Spleen (tissue), 11 donors: ENCODE measurements around the gene STON1. TPM values are rescaled to one million over a fixed set of nuclear protein-coding genes. Genes with fewer than 3 reads are reported as not detected.
"Not testable (repeated sequence)": the region's sequence is repeated elsewhere in the genome, so short reads cannot be mapped to it uniquely, and the experiment has no call there.

Source experiments
- DNase-seq: peaks from one replicate; pipeline ENCODE4 v3.0.0-alpha.2; 2020
- H3K27ac ChIP-seq, 8 donors: fragments of 200-600 bp; sonication (generic) in 7 of 8; 1 replicate in 4 of 8; 2 replicates in 4 of 8; pipeline versions ENCODE4 v1.5.0 to v1.8.0; 2016 to 2021; ENCODE audit warnings: inconsistent platforms in 4 of 8, mild to moderate bottlenecking in 4 of 8, moderate library complexity in 1 of 8
- H3K27me3 ChIP-seq, 7 donors: fragments of 200-600 bp; sonication (generic) in 6 of 7; replicated peaks in 1 of 7; 1 replicate in 4 of 7; 2 replicates in 3 of 7; pipeline versions ENCODE4 v1.5.0 to v1.8.0; 2016 to 2021; ENCODE audit warnings: inconsistent platforms in 3 of 7, mild to moderate bottlenecking in 1 of 7
- H3K36me3 ChIP-seq, 6 donors: fragments of 200-600 bp; sonication (generic) in 5 of 6; 1 replicate in 4 of 6; 2 replicates in 2 of 6; pipeline versions ENCODE4 v1.5.0 to v1.8.0; 2016 to 2021; ENCODE audit warnings: inconsistent platforms in 2 of 6
- H3K4me1 ChIP-seq, 6 donors: fragments of 200-600 bp; sonication (generic) in 5 of 6; 1 replicate in 3 of 6; 2 replicates in 3 of 6; pipeline versions ENCODE4 v1.5.0 to v1.8.0; 2016 to 2021; ENCODE audit warnings: inconsistent platforms in 3 of 6
- H3K4me3 ChIP-seq, 8 donors: fragments of 200-600 bp; sonication (generic) in 7 of 8; 1 replicate in 4 of 8; 2 replicates in 4 of 8; pipeline versions ENCODE4 v1.5.0 to v1.8.0; 2016 to 2021; ENCODE audit warnings: inconsistent platforms in 4 of 8, mild to moderate bottlenecking in 4 of 8, moderate library complexity in 2 of 8
- H3K9me3 ChIP-seq, 8 donors: fragments of 200-600 bp; sonication (generic) in 7 of 8; 1 replicate in 4 of 8; 2 replicates in 4 of 8; pipeline versions ENCODE4 v1.5.0 to v1.8.0; 2016 to 2021; ENCODE audit warnings: inconsistent platforms in 4 of 8
- POLR2A ChIP-seq, 3 donors: fragments of 450-650 bp; IDR thresholded peaks; one replicate each; pipeline ENCODE4 v1.5.1; 2017; ENCODE audit warnings: antibody characterized with exemption in 3 of 3, mild to moderate bottlenecking in 1 of 3
- POLR2AphosphoS5 ChIP-seq, 3 donors: sonication (generic); formaldehyde crosslinking; IDR thresholded peaks; one replicate each; pipeline ENCODE4 v1.5.1; 2017; ENCODE audit warnings: antibody characterized with exemption in 3 of 3
- WGBS, 5 donors: extraction: QIAGEN DNeasy Blood & Tissue Kit in 3 of 5; methylation state at CpG; one replicate each; pipeline versions ENCODE4 v1.1.5 to v1.1.7; 2013 to 2018; 5-methylcytosine and 5-hydroxymethylcytosine counted together
- intact Hi-C: fragments of 100-400 bp; cut with DNase I; formaldehyde crosslinking; loops from one replicate; pipeline ENCODE4 v1.15.0; 2023; ENCODE audit warnings: low total_unique reads
- polyA plus RNA-seq, 3 donors: library from polyadenylated mRNA; stranded (reverse); fragments of 200-250 nt; gene quantifications; one replicate each; pipeline ENCODE4 v1.2.1, GENCODE V29; 2013
- total RNA-seq, 7 donors: library from RNA; depleted of rRNA in 3 of 7; stranded (reverse); fragments of >200 nt in 3 of 7; fragmentation: NEBNext Ultra II Directional in 4 of 7; extraction: Animal tissue kit (Norgen Biotek cat#: 25700) in 4 of 7; gene quantifications; one replicate each; pipeline versions ENCODE4 v1.1.0 to v1.2.1, GENCODE V29; 2016 to 2021
- TF ChIP-seq, protein P1 (sequence below), 11 experiments: fragments of 200-600 bp in 7 of 11; fragments of 450-650 bp in 4 of 11; sonication (generic) in 4 of 11; IDR thresholded peaks in 8 of 11; conservative IDR thresholded peaks in 3 of 11; 1 replicate in 7 of 11; 2 replicates in 4 of 11; pipeline versions ENCODE4 v1.4.0 to v1.8.0; 2016 to 2021; ENCODE audit warnings: antibody characterized with exemption in 11 of 11, inconsistent platforms in 4 of 11, mild to moderate bottlenecking in 1 of 11
- donor health status: healthy with polysubstance abuse.
- donor health status: DM: no; HTN: no; CAD: no; lungs with moderate emphysema.
- donor health status: DM: no; HTN: no; CAD: no.
- donor health status: Bipolar disorder and iron deficiency.
- donor health status: healthy.
- donor health status: DM: no; HTN: no; CAD: no.
- donor health status: DM: yes; HTN: yes; CAD: no.

STON1 gene
- total and polyA plus RNA-seq, 10 donors, result 2.1 to 31.0 (median 20.4) TPM

DNA sequence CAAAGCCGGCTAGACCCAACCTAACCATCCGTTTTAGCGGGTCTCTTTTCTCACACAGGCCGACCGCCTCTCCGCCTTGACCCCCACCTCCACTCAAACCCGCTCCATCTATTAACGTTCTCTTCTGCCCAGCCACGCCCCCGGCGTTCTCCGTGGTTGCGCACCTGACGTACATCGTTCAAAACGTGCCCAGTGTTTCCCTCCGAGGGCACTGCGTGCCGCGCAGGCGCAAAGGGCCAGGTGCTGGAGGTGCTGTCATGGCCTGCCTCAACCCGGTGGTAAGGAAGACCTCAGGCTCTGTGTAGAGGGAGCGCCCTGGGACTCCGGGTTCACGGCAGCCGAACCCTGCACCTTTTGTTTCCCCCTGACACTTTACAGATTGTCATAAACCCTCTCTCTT lies 87.7 kb downstream of the STON1 start, which contains the start of gene GTF2A1L:
Gene GTF2A1L, plus strand, starts transcription at position 239 of the 400 bp plus-strand sequence. Its CDS starts 19 bp downstream, at position 258.
- Histone ChIP-seq H3K4me1 (no peaks in the 10 kb centered on the region), H3K27me3 (no peaks in the 10 kb centered on the region), H3K9me3 (peaks cover 0 to 4% (median 0%) of the 10 kb centered on the region in 8 donors), H3K36me3 (no peaks in the 10 kb centered on the region), H3K4me3 (no peak within 1 kb of the TSS), H3K27ac (no peak within 1 kb of the TSS)
- no peak for DNase-seq
- 74 to 82% (median 81%) methylated on average over 26 of the region's 26 CpGs for WGBS, 5 donors
- TF ChIP-seq POLR2A (IDR thresholded peaks at IDR 0.05) (no peak), POLR2AphosphoS5 (IDR thresholded peaks at IDR 0.05) (no peak)
- TF ChIP-seq, protein P1, sequence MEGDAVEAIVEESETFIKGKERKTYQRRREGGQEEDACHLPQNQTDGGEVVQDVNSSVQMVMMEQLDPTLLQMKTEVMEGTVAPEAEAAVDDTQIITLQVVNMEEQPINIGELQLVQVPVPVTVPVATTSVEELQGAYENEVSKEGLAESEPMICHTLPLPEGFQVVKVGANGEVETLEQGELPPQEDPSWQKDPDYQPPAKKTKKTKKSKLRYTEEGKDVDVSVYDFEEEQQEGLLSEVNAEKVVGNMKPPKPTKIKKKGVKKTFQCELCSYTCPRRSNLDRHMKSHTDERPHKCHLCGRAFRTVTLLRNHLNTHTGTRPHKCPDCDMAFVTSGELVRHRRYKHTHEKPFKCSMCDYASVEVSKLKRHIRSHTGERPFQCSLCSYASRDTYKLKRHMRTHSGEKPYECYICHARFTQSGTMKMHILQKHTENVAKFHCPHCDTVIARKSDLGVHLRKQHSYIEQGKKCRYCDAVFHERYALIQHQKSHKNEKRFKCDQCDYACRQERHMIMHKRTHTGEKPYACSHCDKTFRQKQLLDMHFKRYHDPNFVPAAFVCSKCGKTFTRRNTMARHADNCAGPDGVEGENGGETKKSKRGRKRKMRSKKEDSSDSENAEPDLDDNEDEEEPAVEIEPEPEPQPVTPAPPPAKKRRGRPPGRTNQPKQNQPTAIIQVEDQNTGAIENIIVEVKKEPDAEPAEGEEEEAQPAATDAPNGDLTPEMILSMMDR (IDR thresholded peaks at IDR 0.05 in 8 of 11, conservative IDR thresholded peaks at IDR 0.05 in 3 of 11), result no peak
- intact Hi-C loops, result no loop called here

DNA sequence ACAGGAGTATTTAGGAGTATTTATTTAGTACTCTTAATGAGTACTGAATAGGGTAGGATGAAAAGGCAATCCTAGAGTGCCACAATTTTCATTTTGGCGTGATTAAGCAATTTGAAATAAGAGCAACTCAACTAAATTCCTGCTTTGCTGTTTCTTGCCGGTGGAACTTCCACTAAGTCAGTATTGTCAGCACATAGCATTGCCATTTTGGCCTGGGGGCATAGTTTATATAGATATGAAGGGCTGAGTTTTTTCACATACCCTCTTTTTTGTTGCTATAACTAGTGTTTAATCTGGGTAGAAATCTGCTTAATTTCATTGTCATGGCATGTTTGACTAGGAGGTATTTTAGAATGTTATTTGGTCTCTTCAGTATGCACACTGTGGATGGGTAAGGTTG lies 89.6 kb downstream of the STON1 start:
- no peak overlapping the region for H3K4me3 ChIP-seq
- DNase-seq, result no peak
- no peaks in the 10 kb centered on the region for H3K27me3 ChIP-seq
- H3K36me3 ChIP-seq, result no peaks in the 10 kb centered on the region
- intact Hi-C loops, result no loop called here
- no peak overlapping the region for H3K27ac ChIP-seq
- H3K9me3 ChIP-seq, result no peaks in the 10 kb centered on the region
- no peaks in the 10 kb centered on the region for H3K4me1 ChIP-seq
- TF ChIP-seq POLR2A (IDR thresholded peaks at IDR 0.05) (no peak), POLR2AphosphoS5 (IDR thresholded peaks at IDR 0.05) (no peak)
- TF ChIP-seq, protein P1 (IDR thresholded peaks at IDR 0.05 in 8 of 11, conservative IDR thresholded peaks at IDR 0.05 in 3 of 11), result no peak
- 85 to 93% (median 90%) methylated on average over 2 of the region's 2 CpGs for WGBS, 5 donors

DNA sequence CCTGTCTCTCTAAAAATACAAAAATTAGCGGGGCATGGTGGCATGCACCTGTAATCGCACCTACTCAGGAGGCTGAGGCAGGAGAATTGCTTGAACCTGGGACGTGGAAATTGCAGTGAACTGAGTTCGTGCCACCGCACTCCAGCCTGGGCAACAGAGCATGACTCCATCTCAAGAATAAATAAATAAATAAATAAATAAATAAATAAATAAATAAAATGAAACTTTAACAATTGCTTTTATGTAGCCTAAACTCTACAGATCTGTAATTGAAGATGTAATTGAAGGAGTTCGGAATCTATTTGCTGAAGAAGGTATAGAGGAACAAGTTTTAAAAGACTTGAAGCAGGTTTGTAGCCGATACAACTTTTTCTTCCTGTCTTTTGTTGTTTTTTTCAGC lies 90.7 kb downstream of the STON1 start:
- Histone ChIP-seq H3K27ac (no peak overlapping the region), H3K9me3 (peaks cover 0 to 5% (median 0%) of the 10 kb centered on the region in 8 donors), H3K36me3 (no peaks in the 10 kb centered on the region), H3K4me1 (no peaks in the 10 kb centered on the region), H3K27me3 (no peaks in the 10 kb centered on the region), H3K4me3 (no peak overlapping the region)
- 91 to 96% (median 92%) methylated on average over 7 of the region's 7 CpGs for WGBS, 5 donors
- TF ChIP-seq POLR2AphosphoS5 (IDR thresholded peaks at IDR 0.05) (no peak), POLR2A (IDR thresholded peaks at IDR 0.05) (no peak)
- TF ChIP-seq, protein P1 (IDR thresholded peaks at IDR 0.05 in 8 of 11, conservative IDR thresholded peaks at IDR 0.05 in 3 of 11), result no peak
- DNase-seq, result no peak
- intact Hi-C loops, result no loop called here

DNA sequence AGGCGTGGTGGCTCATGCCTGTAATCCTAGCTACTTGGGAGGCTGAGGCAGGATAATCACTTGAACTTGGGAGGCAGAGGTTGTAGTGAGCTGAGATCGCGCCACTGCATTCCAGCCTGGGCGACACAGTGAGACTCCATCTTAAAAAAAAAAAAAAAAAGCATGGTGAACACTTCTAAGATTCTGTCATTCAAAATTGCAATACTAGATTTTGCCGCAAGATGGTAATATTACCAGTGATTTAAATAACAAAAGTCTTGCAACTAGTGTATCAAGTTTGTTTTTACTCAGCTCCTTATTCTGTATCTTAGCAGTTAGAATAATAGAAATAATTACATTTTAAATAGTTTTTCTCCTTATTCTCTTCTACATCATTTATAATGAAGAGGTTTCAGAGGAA lies 92.7 kb downstream of the STON1 start:
- H3K36me3 ChIP-seq, H3K27me3 ChIP-seq, H3K4me1 ChIP-seq, H3K4me3 ChIP-seq, DNase-seq, intact Hi-C loops, H3K27ac ChIP-seq: not testable (repeated sequence)
- peaks cover 0 to 16% (median 7%) of the 10 kb centered on the region in 8 donors for H3K9me3 ChIP-seq
- 87 to 91% (median 88%) methylated on average over 5 of the region's 5 CpGs for WGBS, 5 donors

DNA sequence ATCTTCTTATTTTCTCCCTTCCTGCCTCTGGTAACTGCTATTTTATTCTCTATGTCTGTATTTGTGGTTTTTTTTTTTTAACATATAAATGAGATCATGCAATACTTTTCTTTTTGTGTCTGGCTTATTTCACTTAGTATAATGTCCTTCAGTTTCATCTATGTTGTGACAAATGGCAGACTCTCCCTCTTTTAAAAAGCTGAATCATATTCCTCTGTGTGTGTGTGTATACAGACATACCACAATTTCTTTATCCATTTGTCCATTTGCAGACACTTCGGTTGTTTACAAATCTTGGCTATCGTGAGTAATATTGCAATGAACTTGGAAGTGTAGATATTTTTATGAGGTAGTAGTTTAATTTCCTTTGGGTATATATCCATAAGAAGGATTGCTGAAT lies 94.7 kb downstream of the STON1 start:
- no peak overlapping the region for H3K27ac ChIP-seq
- intact Hi-C loops, result no loop called here
- H3K4me3 ChIP-seq, result no peak overlapping the region
- no peaks in the 10 kb centered on the region for H3K36me3 ChIP-seq
- peaks cover 0 to 16% (median 7%) of the 10 kb centered on the region in 8 donors for H3K9me3 ChIP-seq
- WGBS, 5 donors, result 93 to 100% (median 94%) methylated on average over 2 of the region's 2 CpGs
- DNase-seq, result no peak
- no peaks in the 10 kb centered on the region for H3K4me1 ChIP-seq
- H3K27me3 ChIP-seq, result no peaks in the 10 kb centered on the region
- TF ChIP-seq POLR2AphosphoS5 (IDR thresholded peaks at IDR 0.05) (no peak), POLR2A (IDR thresholded peaks at IDR 0.05) (no peak)
- TF ChIP-seq, protein P1 (IDR thresholded peaks at IDR 0.05 in 8 of 11, conservative IDR thresholded peaks at IDR 0.05 in 3 of 11), result no peak
